Activated B cell treated with CpG ODN at 0.5 μM for 24 hours (primary cell): ENCODE results near the gene TCERG1L. TPM values are rescaled to one million over a fixed set of nuclear protein-coding genes. Genes with fewer than 3 reads are reported as not detected.

Source experiments
- ATAC-seq: fragments of 200-7000 bp; cut with Tn5 transposase; one replicate; pipeline ENCODE4 v1.10.0; 2021; ENCODE audit warnings: low read depth, mild to moderate bottlenecking, moderate library complexity
- CTCF ChIA-PET: fragments of 350-600 bp; sonication (Branson Sonifier 250); formaldehyde crosslinking; loops from one replicate; lab custom pipeline; 2021; ENCODE audit warnings: antibody characterized with exemption; lab: Charles Lee
- POLR2A ChIA-PET: fragments of 350-600 bp; sonication (Branson Sonifier 250); formaldehyde crosslinking; loops from one replicate; lab custom pipeline; 2021; ENCODE audit warnings: antibody characterized with exemption; lab: Charles Lee
- DNase-seq: peaks from one replicate; pipeline ENCODE4 v3.0.0; 2022
- H3K27ac Mint-ChIP-seq: one replicate; pipeline ENCODE4 v1.8.0; 2020; ENCODE audit warnings: mixed read lengths
- H3K27me3 Mint-ChIP-seq: one replicate; pipeline ENCODE4 v1.8.0; 2021; ENCODE audit warnings: mixed read lengths
- H3K36me3 Mint-ChIP-seq: one replicate; pipeline ENCODE4 v1.8.0; 2021; ENCODE audit warnings: low read depth, mixed read lengths
- H3K4me1 Mint-ChIP-seq: one replicate; pipeline ENCODE4 v1.8.0; 2021; ENCODE audit warnings: mixed read lengths
- H3K4me3 Mint-ChIP-seq: one replicate; pipeline ENCODE4 v1.8.0; 2020; ENCODE audit warnings: mild to moderate bottlenecking, mixed read lengths
- H3K9me3 Mint-ChIP-seq: one replicate; pipeline ENCODE4 v1.8.0; 2020; ENCODE audit warnings: mixed read lengths
- intact Hi-C: fragments of 100-400 bp; cut with micrococcal nuclease; formaldehyde crosslinking; loops from one replicate; pipeline ENCODE4 v1.15.1; 2024
- total RNA-seq: library from RNA; stranded (reverse); gene quantifications from 2 replicates; pipeline ENCODE4 v1.2.3, GENCODE V29; 2022
- TF ChIP-seq, protein P1 (sequence below): fragments of 200-600 bp; IDR thresholded peaks from one replicate; pipeline ENCODE4 v1.8.0; 2022; ENCODE audit warnings: antibody characterized with exemption, mild to moderate bottlenecking

Gene TCERG1L
- total RNA-seq, 1 donor from 2014 or later = not detected

DNA sequence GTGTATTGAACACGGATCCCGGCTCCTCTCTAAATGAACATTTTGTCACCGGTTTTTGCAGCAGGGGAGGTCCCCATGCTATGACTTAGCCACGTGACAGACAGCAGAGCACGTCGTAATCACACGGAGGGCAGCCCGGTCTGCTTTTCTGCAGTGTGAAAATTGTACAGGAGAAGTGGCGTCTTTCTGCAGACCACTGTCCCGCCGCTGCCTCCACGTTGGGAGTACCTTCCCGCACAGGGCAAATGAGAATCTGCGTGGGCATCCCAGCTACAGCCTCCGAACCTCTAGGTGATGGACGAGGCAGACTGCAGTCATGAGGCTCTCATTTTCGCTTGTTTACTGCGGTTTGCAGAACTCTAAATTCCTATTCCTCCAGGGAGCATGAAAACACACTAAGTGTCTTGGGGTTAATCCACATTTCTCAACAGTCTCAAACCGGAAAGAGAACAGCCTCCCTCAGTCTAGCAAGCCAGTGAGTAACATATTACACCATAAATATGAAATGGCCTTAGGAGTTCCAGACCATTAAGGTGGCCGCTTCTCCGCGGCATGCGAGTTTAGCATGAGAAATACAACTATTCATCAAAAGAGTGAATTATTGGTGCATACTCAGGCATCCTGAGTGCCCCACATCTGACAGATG, 89.8 kb downstream of the TCERG1L start:
- H3K4me3 Mint-ChIP-seq = no peak overlapping the region
- no peak overlapping the region for H3K27ac Mint-ChIP-seq
- POLR2A ChIA-PET = no interaction called here
- DNase-seq (no peak), ATAC-seq (no peak)
- H3K9me3 Mint-ChIP-seq = no peaks in the 10 kb centered on the region
- TF ChIP-seq, protein P1, sequence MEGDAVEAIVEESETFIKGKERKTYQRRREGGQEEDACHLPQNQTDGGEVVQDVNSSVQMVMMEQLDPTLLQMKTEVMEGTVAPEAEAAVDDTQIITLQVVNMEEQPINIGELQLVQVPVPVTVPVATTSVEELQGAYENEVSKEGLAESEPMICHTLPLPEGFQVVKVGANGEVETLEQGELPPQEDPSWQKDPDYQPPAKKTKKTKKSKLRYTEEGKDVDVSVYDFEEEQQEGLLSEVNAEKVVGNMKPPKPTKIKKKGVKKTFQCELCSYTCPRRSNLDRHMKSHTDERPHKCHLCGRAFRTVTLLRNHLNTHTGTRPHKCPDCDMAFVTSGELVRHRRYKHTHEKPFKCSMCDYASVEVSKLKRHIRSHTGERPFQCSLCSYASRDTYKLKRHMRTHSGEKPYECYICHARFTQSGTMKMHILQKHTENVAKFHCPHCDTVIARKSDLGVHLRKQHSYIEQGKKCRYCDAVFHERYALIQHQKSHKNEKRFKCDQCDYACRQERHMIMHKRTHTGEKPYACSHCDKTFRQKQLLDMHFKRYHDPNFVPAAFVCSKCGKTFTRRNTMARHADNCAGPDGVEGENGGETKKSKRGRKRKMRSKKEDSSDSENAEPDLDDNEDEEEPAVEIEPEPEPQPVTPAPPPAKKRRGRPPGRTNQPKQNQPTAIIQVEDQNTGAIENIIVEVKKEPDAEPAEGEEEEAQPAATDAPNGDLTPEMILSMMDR = no peak
- no peaks in the 10 kb centered on the region for H3K27me3 Mint-ChIP-seq
- H3K4me1 Mint-ChIP-seq = no peaks in the 10 kb centered on the region
- H3K36me3 Mint-ChIP-seq = no peaks in the 10 kb centered on the region
- intact Hi-C loops = no loop called here
- CTCF ChIA-PET = no interaction called here

- CTCF ChIA-PET = no interaction called here
- no peak for ATAC-seq
- POLR2A ChIA-PET = no interaction called here
- DNase-seq = no peak
- H3K4me1 Mint-ChIP-seq = no peaks in the 10 kb centered on the region
- H3K27me3 Mint-ChIP-seq = no peaks in the 10 kb centered on the region
- H3K36me3 Mint-ChIP-seq = no peaks in the 10 kb centered on the region
- intact Hi-C loops = no loop called here
- H3K9me3 Mint-ChIP-seq = no peaks in the 10 kb centered on the region
- H3K27ac Mint-ChIP-seq = no peak overlapping the region
- TF ChIP-seq, protein P1 = no peak
- no peak overlapping the region for H3K4me3 Mint-ChIP-seq
Measured at GRCh38 chr10:131220601-131221171, 90.8 kb downstream of the TCERG1L start.

DNA sequence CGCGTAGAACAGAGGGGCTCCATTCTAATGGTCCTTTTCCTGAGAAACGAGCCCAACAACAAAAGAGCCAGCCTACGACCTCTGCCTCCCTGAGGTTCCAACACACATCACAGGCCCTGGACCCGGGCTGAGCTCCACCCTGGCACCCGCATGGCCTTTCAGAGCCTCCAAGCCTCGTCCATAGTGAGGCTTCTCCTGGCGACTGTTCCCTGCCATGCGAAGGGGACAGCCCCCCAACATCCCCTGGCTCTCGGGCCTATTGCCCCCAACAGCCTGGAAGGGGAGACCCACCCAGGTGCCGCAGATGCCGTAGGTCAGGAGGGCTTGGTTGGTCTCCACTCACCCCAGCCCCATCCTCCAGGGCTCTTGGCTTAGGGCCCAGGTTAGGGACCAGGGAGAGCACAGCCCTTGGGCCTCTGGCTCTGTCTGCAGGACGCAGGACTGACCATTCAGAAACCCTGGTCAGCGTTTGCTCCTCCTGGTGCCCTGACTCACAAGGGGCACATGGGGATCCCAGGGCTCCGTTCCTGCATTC, 91.5 kb downstream of the TCERG1L start:
- POLR2A ChIA-PET = no interaction called here
- Mint-ChIP-seq H3K9me3 (no peaks in the 10 kb centered on the region), H3K4me3 (no peak overlapping the region), H3K27ac (no peak overlapping the region), H3K27me3 (no peaks in the 10 kb centered on the region), H3K4me1 (no peaks in the 10 kb centered on the region), H3K36me3 (no peaks in the 10 kb centered on the region)
- CTCF ChIA-PET = no interaction called here
- TF ChIP-seq, protein P1 = no peak
- ATAC-seq (no peak), DNase-seq (no peak)
- intact Hi-C loops = no loop called here

- ChIA-PET POLR2A (no interaction called here), CTCF (no interaction called here)
- no peak for DNase-seq
- no peaks in the 10 kb centered on the region for H3K9me3 Mint-ChIP-seq
- intact Hi-C loops = no loop called here
- H3K27me3 Mint-ChIP-seq = no peaks in the 10 kb centered on the region
- no peaks in the 10 kb centered on the region for H3K36me3 Mint-ChIP-seq
- H3K27ac Mint-ChIP-seq = no peak overlapping the region
- TF ChIP-seq, protein P1 = no peak
- H3K4me1 Mint-ChIP-seq = no peaks in the 10 kb centered on the region
- H3K4me3 Mint-ChIP-seq = no peak overlapping the region
- ATAC-seq = no peak
Measured at GRCh38 chr10:131219584-131219886, 92.0 kb downstream of the TCERG1L start.

- H3K36me3 Mint-ChIP-seq = no peaks in the 10 kb centered on the region
- CTCF ChIA-PET = no interaction called here
- POLR2A ChIA-PET = no interaction called here
- no peak overlapping the region for H3K4me3 Mint-ChIP-seq
- no peak overlapping the region for H3K27ac Mint-ChIP-seq
- ATAC-seq (no peak), DNase-seq (no peak)
- no peaks in the 10 kb centered on the region for H3K9me3 Mint-ChIP-seq
- intact Hi-C loops = no loop called here
- H3K4me1 Mint-ChIP-seq = no peaks in the 10 kb centered on the region
- TF ChIP-seq, protein P1 = no peak
- no peaks in the 10 kb centered on the region for H3K27me3 Mint-ChIP-seq
Measured at GRCh38 chr10:131218811-131219583, 92.5 kb downstream of the TCERG1L start.
